GM12878 (cell line): ENCODE results near the gene TNPO2. TPM values are rescaled to one million over a fixed set of nuclear protein-coding genes. Genes with fewer than 3 reads are reported as not detected.

Experiments used
- CBFB ChIP-seq: IDR thresholded peaks from 2 replicates; pipeline ENCODE4 v1.6.1; 2016; ENCODE audit warnings: antibody characterized with exemption, low read depth
- CREB1 ChIP-seq: IDR thresholded peaks from 2 replicates; pipeline ENCODE4 v1.6.1; 2012; ENCODE audit warnings: low read depth, mild to moderate bottlenecking, inconsistent platforms
- CREM ChIP-seq: IDR thresholded peaks from 2 replicates; pipeline ENCODE4 v1.6.1; 2014; ENCODE audit warnings: antibody characterized with exemption, low read depth
- CUX1 ChIP-seq: IDR thresholded peaks from 2 replicates; pipeline ENCODE4 v1.6.1; 2012; ENCODE audit warnings: improper control_type of control experiment, low read depth, low read length; ENCODE audit not compliant: insufficient replicate concordance
- EGR1 ChIP-seq, 2 experiments: IDR thresholded peaks; 1 replicate in 1 of 2; 2 replicates in 1 of 2; pipeline ENCODE4 v1.6.1; 2011 to 2012; ENCODE audit warnings: low read depth in 2 of 2, low read length in 2 of 2, borderline replicate concordance in 1 of 2, mild to moderate bottlenecking in 1 of 2, moderate library complexity in 1 of 2
- KAT2A ChIP-seq: conservative IDR thresholded peaks from 2 replicates; pipeline ENCODE4 v1.6.1; 2011; ENCODE audit warnings: low read depth, low read length; ENCODE audit not compliant: control insufficient read depth
- MTA2 ChIP-seq: fragments of 450-650 bp; IDR thresholded peaks from 2 replicates; pipeline ENCODE4 v1.6.1; 2016; ENCODE audit warnings: low read depth, mild to moderate bottlenecking, moderate library complexity
- PAX8 ChIP-seq: fragments of 450-650 bp; IDR thresholded peaks from 2 replicates; pipeline ENCODE4 v1.6.1; 2017; ENCODE audit warnings: mild to moderate bottlenecking, moderate library complexity
- RCOR1 ChIP-seq: conservative IDR thresholded peaks from 2 replicates; pipeline ENCODE4 v1.6.1; 2012; ENCODE audit warnings: low read depth, low read length, improper control_type of control experiment
- SMARCA5 ChIP-seq: fragments of 450-650 bp; IDR thresholded peaks from 2 replicates; pipeline ENCODE4 v1.6.1; 2017; ENCODE audit warnings: mild to moderate bottlenecking
- YY1 ChIP-seq: IDR thresholded peaks from 2 replicates; pipeline ENCODE4 v1.6.1; 2011; ENCODE audit warnings: low read depth, mild to moderate bottlenecking, low read length
- ZNF687 ChIP-seq: fragments of 450-650 bp; IDR thresholded peaks from 2 replicates; pipeline ENCODE4 v1.6.1; 2017; ENCODE audit warnings: mild to moderate bottlenecking, moderate library complexity
- polyA plus RNA-seq, 11 experiments: library from polyadenylated mRNA; depleted of rRNA in 4 of 11; unstranded in 6 of 11; stranded (reverse) in 5 of 11; fragments of >200 nt; fragmentation: Nextera tagmentation in 4 of 11; fragmentation: Illumina TruSeq in 1 of 11; extraction: Ambion mirVana in 4 of 11; extraction: Trizol in 1 of 11; gene quantifications; 1 replicate in 1 of 11; 2 replicates in 10 of 11; pipeline versions ENCODE4 v1.2.1 to v1.2.3, GENCODE V29; 2011 to 2016; ENCODE audit warnings: inconsistent platforms in 2 of 11, missing spikeins in 2 of 11, low read depth in 1 of 11
- total RNA-seq, 4 experiments: library from RNA; depleted of rRNA in 3 of 4; stranded (reverse); fragments of >200 nt in 3 of 4; fragmentation: Illumina TruSeq in 1 of 4; extraction: Trizol in 1 of 4; gene quantifications; 2 replicates each; pipeline versions ENCODE4 v1.2.1 to v1.2.3, GENCODE V29; 2013 to 2021
- TF ChIP-seq, protein P1 (sequence below): fragments of 450-650 bp; IDR thresholded peaks from 2 replicates; pipeline ENCODE4 v1.6.1; 2017; ENCODE audit warnings: antibody characterized with exemption, mild to moderate bottlenecking, moderate library complexity
- TF ChIP-seq, protein P2 (sequence below): IDR thresholded peaks from 2 replicates; pipeline ENCODE4 v1.6.1; 2012; ENCODE audit warnings: low read length, inconsistent platforms

The TNPO2 gene
- total and polyA plus RNA-seq, 10 of the 15 experiments (the other 5 are each of a cell fraction or from before 2014, with no cell fraction given) = 5.5 to 99.7 (median 29.6) TPM

DNA sequence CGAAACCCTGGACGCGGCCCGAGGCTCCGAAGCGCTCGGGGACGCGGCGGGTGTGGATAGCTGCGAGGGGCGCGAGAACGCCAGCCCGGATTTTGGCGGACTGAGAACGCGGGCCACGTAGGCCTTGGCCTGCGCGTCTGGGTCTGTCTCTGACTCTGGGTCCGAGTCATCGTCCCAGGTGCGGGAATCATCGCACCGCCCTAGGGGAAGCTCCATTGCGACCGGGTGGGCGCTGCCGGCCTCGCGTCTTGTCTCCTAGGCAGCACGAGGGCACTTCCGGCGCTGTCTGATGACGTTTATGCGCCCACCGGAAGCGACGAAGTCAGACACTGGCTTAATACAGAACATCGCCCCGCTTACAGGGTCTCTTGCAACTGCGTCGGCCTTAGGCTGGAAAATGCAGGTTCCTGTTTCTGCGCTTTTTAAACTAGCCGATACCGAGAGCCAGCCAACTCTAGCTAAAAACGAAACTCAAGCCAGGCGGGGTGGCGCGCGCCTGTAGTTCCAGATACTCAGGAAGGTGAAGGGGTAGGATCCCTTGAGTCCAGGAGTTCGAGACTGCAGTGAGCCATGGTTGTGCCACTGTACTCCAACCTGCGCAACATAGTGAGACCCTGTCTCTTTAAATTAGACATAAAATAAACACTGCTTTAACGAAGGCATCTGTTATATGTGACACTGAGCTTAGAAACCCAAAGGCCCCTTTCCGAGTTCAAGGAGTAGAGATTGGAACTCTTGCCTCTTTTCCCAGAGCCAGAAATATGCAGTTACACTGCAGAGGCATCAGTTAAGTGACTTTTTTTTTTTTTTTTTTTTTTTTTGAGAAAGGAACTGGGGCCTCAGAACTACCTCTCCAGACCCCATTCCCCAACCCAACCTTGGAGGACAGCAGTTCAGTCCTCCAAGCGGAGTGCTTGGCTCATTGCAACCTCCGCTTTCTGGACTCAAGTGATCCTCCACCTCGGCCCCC lies 27.1 kb downstream of the TNPO2 start, which contains the start of gene FBXW9 (continued):
- TF ChIP-seq, protein P1, sequence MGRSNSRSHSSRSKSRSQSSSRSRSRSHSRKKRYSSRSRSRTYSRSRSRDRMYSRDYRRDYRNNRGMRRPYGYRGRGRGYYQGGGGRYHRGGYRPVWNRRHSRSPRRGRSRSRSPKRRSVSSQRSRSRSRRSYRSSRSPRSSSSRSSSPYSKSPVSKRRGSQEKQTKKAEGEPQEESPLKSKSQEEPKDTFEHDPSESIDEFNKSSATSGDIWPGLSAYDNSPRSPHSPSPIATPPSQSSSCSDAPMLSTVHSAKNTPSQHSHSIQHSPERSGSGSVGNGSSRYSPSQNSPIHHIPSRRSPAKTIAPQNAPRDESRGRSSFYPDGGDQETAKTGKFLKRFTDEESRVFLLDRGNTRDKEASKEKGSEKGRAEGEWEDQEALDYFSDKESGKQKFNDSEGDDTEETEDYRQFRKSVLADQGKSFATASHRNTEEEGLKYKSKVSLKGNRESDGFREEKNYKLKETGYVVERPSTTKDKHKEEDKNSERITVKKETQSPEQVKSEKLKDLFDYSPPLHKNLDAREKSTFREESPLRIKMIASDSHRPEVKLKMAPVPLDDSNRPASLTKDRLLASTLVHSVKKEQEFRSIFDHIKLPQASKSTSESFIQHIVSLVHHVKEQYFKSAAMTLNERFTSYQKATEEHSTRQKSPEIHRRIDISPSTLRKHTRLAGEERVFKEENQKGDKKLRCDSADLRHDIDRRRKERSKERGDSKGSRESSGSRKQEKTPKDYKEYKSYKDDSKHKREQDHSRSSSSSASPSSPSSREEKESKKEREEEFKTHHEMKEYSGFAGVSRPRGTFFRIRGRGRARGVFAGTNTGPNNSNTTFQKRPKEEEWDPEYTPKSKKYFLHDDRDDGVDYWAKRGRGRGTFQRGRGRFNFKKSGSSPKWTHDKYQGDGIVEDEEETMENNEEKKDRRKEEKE = no peak
- TF ChIP-seq CUX1 (no peak), SMARCA5 (no peak), CBFB (peak; percentile 69; the same call in 1 of the 2 replicates), ZNF687 (peak; percentile 33; the same call in 1 of the 2 replicates), CREB1 (peak; percentile 99), EGR1 (IDR thresholded peaks at IDR 0.05; ENCODE audit: borderline replicate concordance in 1 of 2, low read depth in 2 of 2, low read length in 2 of 2) (peak; percentile 8 to 67; a peak in 1 of 3 replicates), YY1 (peak; percentile 82), KAT2A (no peak), MTA2 (no peak), RCOR1 (no peak), PAX8 (no peak), CREM (peak; percentile 100)
- TF ChIP-seq, protein P2, sequence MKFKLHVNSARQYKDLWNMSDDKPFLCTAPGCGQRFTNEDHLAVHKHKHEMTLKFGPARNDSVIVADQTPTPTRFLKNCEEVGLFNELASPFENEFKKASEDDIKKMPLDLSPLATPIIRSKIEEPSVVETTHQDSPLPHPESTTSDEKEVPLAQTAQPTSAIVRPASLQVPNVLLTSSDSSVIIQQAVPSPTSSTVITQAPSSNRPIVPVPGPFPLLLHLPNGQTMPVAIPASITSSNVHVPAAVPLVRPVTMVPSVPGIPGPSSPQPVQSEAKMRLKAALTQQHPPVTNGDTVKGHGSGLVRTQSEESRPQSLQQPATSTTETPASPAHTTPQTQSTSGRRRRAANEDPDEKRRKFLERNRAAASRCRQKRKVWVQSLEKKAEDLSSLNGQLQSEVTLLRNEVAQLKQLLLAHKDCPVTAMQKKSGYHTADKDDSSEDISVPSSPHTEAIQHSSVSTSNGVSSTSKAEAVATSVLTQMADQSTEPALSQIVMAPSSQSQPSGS = peak; percentile 44; the same call in 1 of the 2 replicates
